ENCODE results near the gene SLC1A5. TPM values are rescaled to one million over a fixed set of nuclear protein-coding genes. Genes with fewer than 3 reads are reported as not detected.

SLC1A5 gene
- total and polyA plus RNA-seq, 12 donors: 3.2 to 30.5 (median 6.2) TPM

DNA sequence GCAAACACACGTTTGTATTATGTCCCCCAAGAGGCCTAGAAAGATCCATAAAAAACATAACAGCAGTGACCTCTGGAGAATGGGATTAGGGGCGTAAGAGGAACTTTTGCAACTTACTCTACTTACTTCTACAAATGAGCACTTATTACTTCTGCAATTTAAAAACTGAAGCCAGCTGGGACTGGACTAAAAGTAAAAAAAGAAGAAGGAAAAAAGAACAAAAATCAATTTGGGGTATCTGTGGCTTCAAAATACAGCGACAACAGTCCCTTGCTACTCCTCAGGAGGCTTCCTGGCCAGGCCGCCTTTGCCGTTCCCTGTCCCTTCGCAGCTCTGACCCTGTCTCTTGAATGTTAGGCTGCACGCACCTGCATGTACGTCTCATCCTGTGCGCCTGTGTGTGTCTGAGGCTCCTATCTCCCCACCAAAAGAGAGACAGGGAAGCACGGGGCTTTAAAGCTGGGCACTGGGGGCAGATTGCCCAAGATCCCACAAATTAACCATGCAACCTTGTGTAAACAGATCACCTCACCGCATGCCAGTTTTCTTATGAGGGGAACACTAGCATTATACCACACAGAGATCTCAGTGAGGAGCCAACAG lies 54.6 kb downstream of the SLC1A5 start:
- Histone ChIP-seq H3K4me3 (no peak overlapping the region), H3K9me3 (no peaks in the 10 kb centered on the region), H3K4me1 (peaks cover 22 to 94% (median 38%) of the 10 kb centered on the region in 9 donors), H3K27me3 (no peaks in the 10 kb centered on the region), H3K36me3 (peaks cover 0 to 100% (median 59%) of the 10 kb centered on the region in 9 donors), H3K27ac (peak overlapping the region in 2 of 10 donors; percentile 52 to 85)
- intact Hi-C loops (cut with DNase I): no loop called here
- TF ChIP-seq, protein P1, sequence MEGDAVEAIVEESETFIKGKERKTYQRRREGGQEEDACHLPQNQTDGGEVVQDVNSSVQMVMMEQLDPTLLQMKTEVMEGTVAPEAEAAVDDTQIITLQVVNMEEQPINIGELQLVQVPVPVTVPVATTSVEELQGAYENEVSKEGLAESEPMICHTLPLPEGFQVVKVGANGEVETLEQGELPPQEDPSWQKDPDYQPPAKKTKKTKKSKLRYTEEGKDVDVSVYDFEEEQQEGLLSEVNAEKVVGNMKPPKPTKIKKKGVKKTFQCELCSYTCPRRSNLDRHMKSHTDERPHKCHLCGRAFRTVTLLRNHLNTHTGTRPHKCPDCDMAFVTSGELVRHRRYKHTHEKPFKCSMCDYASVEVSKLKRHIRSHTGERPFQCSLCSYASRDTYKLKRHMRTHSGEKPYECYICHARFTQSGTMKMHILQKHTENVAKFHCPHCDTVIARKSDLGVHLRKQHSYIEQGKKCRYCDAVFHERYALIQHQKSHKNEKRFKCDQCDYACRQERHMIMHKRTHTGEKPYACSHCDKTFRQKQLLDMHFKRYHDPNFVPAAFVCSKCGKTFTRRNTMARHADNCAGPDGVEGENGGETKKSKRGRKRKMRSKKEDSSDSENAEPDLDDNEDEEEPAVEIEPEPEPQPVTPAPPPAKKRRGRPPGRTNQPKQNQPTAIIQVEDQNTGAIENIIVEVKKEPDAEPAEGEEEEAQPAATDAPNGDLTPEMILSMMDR (IDR thresholded peaks at IDR 0.05): no peak
- 87 to 93% methylated on average over 11 of the region's 11 CpGs for WGBS, 2 donors
- DNase-seq (no peak), ATAC-seq (no peak)

DNA sequence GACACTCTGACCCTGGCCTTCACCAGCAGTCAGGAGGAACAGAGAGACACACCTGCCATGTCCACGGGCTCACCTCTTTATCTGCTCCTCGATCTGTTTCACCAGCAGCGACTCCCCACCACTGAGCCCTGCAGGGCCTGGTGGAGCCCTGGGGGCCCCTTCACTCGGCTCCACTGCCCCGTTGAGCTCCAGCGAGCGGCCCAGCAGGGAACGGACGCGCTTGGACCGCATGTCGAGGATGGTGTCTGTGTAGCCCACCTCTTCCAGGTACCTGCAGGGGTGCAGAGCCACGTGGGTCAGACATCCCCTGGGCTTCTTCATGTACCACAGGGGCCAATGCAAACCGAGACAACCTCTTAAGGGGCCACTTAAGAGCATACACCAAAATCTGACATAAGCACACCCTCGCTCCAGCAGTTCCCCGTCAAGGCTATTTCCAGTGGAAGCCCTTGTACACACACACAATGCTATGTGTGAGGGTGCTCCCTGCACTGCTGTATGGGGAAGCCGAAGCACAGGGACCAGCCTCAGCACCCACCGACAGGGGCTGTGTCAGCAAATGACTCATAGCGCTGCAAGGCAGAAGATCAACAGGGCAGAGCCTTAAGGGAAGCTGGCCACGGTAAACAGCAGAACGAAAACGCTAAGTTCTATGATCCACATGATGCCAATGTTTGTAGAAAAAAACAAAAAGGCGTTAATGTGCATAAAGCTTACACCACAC lies 55.3 kb downstream of the SLC1A5 start:
- H3K9me3 ChIP-seq: no peaks in the 10 kb centered on the region
- H3K36me3 ChIP-seq: peaks cover 0 to 100% (median 59%) of the 10 kb centered on the region in 9 donors
- DNase-seq (no peak), ATAC-seq (peak in 2 of 8 donors; percentile 19 to 25)
- peak overlapping the region in 1 of 10 donors; percentile 85 for H3K27ac ChIP-seq
- H3K27me3 ChIP-seq: no peaks in the 10 kb centered on the region
- intact Hi-C loops (cut with DNase I): no loop called here
- TF ChIP-seq, protein P1 (IDR thresholded peaks at IDR 0.05): no peak
- peak overlapping the region in 1 of 10 donors; percentile 26 for H3K4me3 ChIP-seq
- 87 to 89% methylated on average over 23 of the region's 23 CpGs for WGBS, 2 donors
- peaks cover 17 to 87% (median 38%) of the 10 kb centered on the region in 9 donors for H3K4me1 ChIP-seq

DNA sequence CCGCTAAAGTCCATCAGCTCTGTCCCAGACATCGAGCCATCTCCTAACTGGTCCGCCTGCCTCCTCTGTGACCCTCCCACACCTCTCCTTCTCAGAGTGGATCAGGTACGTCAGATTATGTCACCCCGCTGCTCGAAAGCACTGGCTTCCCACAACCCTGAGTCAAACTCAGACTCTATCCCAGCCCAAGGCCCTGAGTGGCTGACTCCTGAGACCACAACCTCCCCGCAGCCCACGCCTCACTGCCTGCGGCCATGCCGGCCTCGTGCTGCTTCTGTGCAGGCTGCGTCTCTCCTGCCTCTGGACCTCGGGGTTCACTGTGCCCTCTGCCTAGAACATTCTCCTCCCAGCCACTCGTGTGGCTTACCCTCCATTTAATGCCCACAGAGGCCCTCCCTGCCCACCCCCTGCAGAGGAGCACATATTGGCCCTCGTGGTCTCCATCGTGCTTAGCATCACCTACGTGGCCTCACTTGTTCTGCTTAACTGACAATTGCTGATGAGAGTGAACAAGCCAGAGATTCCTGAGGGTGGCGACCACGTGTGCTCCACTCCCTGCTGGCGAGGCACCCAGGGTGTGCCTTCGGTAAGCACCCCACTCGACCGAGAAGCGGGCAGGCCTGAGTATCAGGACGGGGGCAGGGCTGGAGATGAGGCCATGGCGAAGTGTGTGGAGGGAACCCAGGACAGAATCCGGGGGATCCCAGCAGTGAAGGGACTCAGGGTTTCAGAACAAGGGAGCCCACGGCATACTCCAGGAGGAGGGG lies 56.0 kb downstream of the SLC1A5 start:
- WGBS, 2 donors: 84 to 89% methylated on average over 28 of the region's 28 CpGs
- no peak for DNase-seq
- intact Hi-C loops (cut with DNase I): no loop called here

More for the DNA sequence above, 56.0 kb downstream of the SLC1A5 start:
- Histone ChIP-seq H3K27me3 (no peaks in the 10 kb centered on the region), H3K27ac (peak overlapping the region in 1 of 10 donors; percentile 85), H3K36me3 (peaks cover 0 to 100% (median 66%) of the 10 kb centered on the region in 9 donors), H3K4me1 (peaks cover 13 to 84% (median 38%) of the 10 kb centered on the region in 9 donors), H3K4me3 (peak overlapping the region in 1 of 10 donors; percentile 26), H3K9me3 (no peaks in the 10 kb centered on the region)
- no peak for ATAC-seq
- TF ChIP-seq, protein P1 (IDR thresholded peaks at IDR 0.05): no peak

All from heart right ventricle (tissue), 16 donors.